ENCODE data around the gene PYHIN1.
"Not testable (repeated sequence)": the region's sequence is repeated elsewhere in the genome, so short reads cannot be mapped to it uniquely, and the experiment has no call there.

Gene PYHIN1

DNA sequence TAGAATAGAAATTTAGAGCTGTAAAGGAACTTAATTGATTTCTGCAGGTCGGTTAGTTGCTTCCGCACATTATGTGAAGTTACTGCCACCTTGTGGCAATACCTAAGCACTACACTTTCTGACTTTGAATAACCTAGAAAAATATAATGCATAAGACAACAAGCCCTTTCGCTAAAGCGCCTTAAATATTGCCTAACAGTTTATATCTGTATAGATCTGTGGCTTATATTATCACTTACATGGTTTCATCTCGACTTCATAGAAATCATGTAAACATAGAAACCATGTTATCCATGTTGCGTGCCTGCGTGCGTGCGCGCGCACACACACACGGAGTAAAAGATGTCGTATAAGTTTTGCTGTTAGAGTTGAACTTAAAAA, 67.4 kb downstream of the PYHIN1 start:
- Histone ChIP-seq H3K4me3 (ENCODE audit: low read length in 2 of 2) (peak overlapping the region; percentile 58 to 73), H3K36me3 (ENCODE audit: control insufficient read depth in 2 of 2, insufficient read depth in 2 of 2, low read length in 2 of 2) (no peaks in the 10 kb centered on the region), H3K9ac (ENCODE audit: low read depth in 1 of 2, low read length in 2 of 2) (peak overlapping the region; percentile 19 to 62), H3K27me3 (ENCODE audit: control insufficient read depth in 2 of 2, insufficient read depth in 2 of 2, low read length in 2 of 2) (no peaks in the 10 kb centered on the region), H3K4me1 (ENCODE audit: control insufficient read depth in 2 of 2, insufficient read depth in 2 of 2, low read length in 2 of 2) (peaks cover 0 to 14% of the 10 kb centered on the region in 2 donors), H3K9me3 (ENCODE audit: control insufficient read depth in 2 of 2, low read length in 2 of 2) (no peaks in the 10 kb centered on the region), H3K27ac (ENCODE audit: low read depth in 2 of 2, low read length in 2 of 2) (peak overlapping the region; percentile 35 to 57)

DNA sequence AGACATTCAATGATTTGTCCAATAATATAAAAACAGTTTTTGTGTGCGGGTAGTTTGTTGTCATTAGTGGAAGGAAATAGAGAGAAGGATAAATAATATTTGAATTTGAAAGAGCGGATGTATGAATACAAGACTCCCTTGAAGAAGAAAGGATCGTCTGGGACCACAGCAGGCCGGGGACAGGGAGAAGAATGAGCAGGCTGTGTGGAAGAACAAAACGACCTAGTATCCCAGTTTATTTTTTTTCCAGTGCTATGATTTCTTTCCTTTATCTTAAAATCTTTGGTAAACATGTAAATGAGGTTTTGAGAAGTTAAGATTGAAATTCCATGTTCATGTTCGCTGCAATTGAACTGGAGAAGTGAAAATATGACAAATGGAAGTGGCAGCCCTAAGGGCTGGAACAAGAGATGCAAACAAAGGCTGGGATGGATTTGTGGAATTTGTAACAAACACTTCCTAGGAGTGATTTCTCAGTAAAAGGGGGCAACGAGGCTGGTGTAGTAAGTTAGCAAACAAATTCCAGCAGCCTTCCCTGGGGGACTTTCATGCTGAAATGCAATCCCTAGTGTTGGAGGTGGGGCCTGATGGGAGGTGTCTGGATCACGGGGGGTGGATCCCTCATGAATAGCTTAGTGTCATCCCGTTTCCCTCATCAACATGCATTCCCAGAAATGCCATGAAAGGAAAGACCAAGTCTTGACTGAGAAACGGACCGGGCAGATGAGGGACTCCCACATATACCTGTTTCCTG, 68.1 kb downstream of the PYHIN1 start:
- H3K36me3 ChIP-seq (ENCODE audit: control insufficient read depth in 2 of 2, insufficient read depth in 2 of 2, low read length in 2 of 2) = no peaks in the 10 kb centered on the region
- H3K4me1 ChIP-seq (ENCODE audit: control insufficient read depth in 2 of 2, insufficient read depth in 2 of 2, low read length in 2 of 2) = peaks cover 0 to 14% of the 10 kb centered on the region in 2 donors
- peak overlapping the region; percentile 69 to 86 for H3K27ac ChIP-seq (ENCODE audit: low read depth in 2 of 2, low read length in 2 of 2)
- no peaks in the 10 kb centered on the region for H3K27me3 ChIP-seq (ENCODE audit: control insufficient read depth in 2 of 2, insufficient read depth in 2 of 2, low read length in 2 of 2)
- peak overlapping the region; percentile 47 to 52 for H3K9ac ChIP-seq (ENCODE audit: low read depth in 1 of 2, low read length in 2 of 2)
- no peaks in the 10 kb centered on the region for H3K9me3 ChIP-seq (ENCODE audit: control insufficient read depth in 2 of 2, low read length in 2 of 2)
- H3K4me3 ChIP-seq (ENCODE audit: low read length in 2 of 2) = peak overlapping the region; percentile 58 to 73

DNA sequence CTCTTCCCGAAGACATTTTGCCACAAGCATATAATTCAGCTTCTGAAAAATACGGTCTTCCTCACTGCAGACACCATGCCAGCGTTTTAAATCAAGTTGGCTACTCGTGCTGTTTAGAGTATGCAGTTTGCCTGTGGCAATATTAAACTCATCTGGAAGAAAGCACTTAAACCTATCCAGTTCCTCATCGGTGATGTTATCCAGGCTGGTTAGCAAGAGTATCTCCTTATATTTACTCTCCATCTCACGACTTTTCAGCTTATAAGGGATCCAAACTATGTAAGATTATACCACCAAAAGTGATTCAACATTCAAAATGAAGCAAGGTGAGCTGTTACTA, 68.7 kb downstream of the PYHIN1 start:
- H3K36me3 ChIP-seq (ENCODE audit: control insufficient read depth in 2 of 2, insufficient read depth in 2 of 2, low read length in 2 of 2) = no peaks in the 10 kb centered on the region
- H3K4me3 ChIP-seq (ENCODE audit: low read length in 2 of 2) = peak overlapping the region; percentile 58 to 73
- H3K9me3 ChIP-seq (ENCODE audit: control insufficient read depth in 2 of 2, low read length in 2 of 2) = no peaks in the 10 kb centered on the region
- H3K4me1 ChIP-seq (ENCODE audit: control insufficient read depth in 2 of 2, insufficient read depth in 2 of 2, low read length in 2 of 2) = peaks cover 0 to 14% of the 10 kb centered on the region in 2 donors
- H3K27ac ChIP-seq (ENCODE audit: low read depth in 2 of 2, low read length in 2 of 2) = peak overlapping the region; percentile 69 to 86
- peak overlapping the region; percentile 47 to 52 for H3K9ac ChIP-seq (ENCODE audit: low read depth in 1 of 2, low read length in 2 of 2)
- no peaks in the 10 kb centered on the region for H3K27me3 ChIP-seq (ENCODE audit: control insufficient read depth in 2 of 2, insufficient read depth in 2 of 2, low read length in 2 of 2)

DNA sequence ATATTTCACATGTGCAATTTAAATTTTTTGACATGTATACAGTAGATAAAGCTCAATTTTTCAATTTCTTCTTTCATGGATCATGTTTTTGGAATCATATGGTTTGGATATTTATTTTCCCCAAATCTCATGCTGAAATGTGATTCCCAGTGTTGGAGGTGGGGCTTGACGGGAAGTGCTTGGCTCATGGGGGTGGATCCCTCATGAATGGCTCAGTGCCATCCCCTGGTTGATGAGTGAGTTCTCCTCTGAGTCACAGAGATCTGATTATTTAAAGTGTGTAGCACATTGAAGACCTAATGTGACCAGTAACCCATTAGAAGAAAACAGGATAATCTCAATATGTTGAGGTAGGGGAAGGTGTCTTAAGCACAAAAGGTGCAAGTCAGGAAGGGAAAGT, 69.3 kb downstream of the PYHIN1 start:
- Histone ChIP-seq H3K27ac (ENCODE audit: low read depth in 2 of 2, low read length in 2 of 2) (peak overlapping the region; percentile 69 to 86), H3K36me3 (ENCODE audit: control insufficient read depth in 2 of 2, insufficient read depth in 2 of 2, low read length in 2 of 2) (no peaks in the 10 kb centered on the region), H3K9ac (ENCODE audit: low read depth in 1 of 2, low read length in 2 of 2) (no peak overlapping the region), H3K4me3 (ENCODE audit: low read length in 2 of 2) (peak overlapping the region in 1 of 2 donors; percentile 73), H3K9me3 (ENCODE audit: control insufficient read depth in 2 of 2, low read length in 2 of 2) (no peaks in the 10 kb centered on the region), H3K4me1 (ENCODE audit: control insufficient read depth in 2 of 2, insufficient read depth in 2 of 2, low read length in 2 of 2) (peaks cover 0 to 14% of the 10 kb centered on the region in 2 donors), H3K27me3 (ENCODE audit: control insufficient read depth in 2 of 2, insufficient read depth in 2 of 2, low read length in 2 of 2) (no peaks in the 10 kb centered on the region)

DNA sequence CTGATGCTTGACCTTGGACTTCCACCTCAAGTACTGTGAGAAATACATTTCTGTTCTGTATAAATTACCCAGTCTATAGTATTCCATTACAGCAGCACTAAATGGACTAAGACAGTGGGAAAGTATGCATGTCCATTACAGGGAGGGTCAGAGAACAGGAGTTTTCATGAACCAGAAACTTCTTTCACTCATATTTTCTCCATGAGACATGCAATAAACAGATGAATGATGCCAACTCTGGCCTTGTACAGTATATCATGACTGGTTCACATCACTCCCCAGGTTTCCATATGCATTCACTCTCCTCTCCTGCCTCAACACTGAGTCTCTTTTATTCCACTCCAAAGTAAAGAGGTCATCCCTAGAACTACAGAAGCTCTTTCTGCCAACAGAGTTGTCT, 73.8 kb downstream of the PYHIN1 start:
- Histone ChIP-seq H3K27me3 (ENCODE audit: control insufficient read depth in 2 of 2, insufficient read depth in 2 of 2, low read length in 2 of 2) (no peaks in the 10 kb centered on the region), H3K4me3 (ENCODE audit: low read length in 2 of 2) (no peak overlapping the region), H3K9me3 (ENCODE audit: control insufficient read depth in 2 of 2, low read length in 2 of 2) (no peaks in the 10 kb centered on the region), H3K4me1 (ENCODE audit: control insufficient read depth in 2 of 2, insufficient read depth in 2 of 2, low read length in 2 of 2) (peaks cover 0 to 6% of the 10 kb centered on the region in 2 donors), H3K36me3 (ENCODE audit: control insufficient read depth in 2 of 2, insufficient read depth in 2 of 2, low read length in 2 of 2) (no peaks in the 10 kb centered on the region), H3K9ac (ENCODE audit: low read depth in 1 of 2, low read length in 2 of 2) (no peak overlapping the region), H3K27ac (ENCODE audit: low read depth in 2 of 2, low read length in 2 of 2) (no peak overlapping the region)

DNA sequence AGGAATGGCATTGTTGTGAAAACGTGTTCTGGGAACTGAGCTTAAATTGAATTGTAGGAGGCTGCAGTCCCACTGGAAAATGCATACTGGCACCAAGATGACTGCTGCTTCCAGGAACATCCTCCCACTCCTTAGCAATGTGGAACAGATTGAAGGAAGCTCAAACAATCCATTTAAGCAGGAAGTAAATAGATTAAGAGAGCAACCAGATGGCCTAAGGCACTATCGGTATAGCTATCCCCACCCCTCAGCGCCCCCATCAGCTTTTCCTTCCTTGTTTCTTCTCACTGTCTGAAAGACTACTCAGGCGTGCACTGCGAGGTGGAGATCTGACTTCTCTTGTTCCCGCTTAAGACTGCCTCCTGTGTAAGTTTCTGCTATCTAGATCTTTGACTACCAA, 74.3 kb downstream of the PYHIN1 start:
- no peaks in the 10 kb centered on the region for H3K36me3 ChIP-seq (ENCODE audit: control insufficient read depth in 2 of 2, insufficient read depth in 2 of 2, low read length in 2 of 2)
- H3K27ac ChIP-seq (ENCODE audit: low read depth in 2 of 2, low read length in 2 of 2) = no peak overlapping the region
- no peak overlapping the region for H3K4me3 ChIP-seq (ENCODE audit: low read length in 2 of 2)
- peaks cover 0 to 6% of the 10 kb centered on the region in 2 donors for H3K4me1 ChIP-seq (ENCODE audit: control insufficient read depth in 2 of 2, insufficient read depth in 2 of 2, low read length in 2 of 2)
- H3K27me3 ChIP-seq (ENCODE audit: control insufficient read depth in 2 of 2, insufficient read depth in 2 of 2, low read length in 2 of 2) = no peaks in the 10 kb centered on the region
- H3K9ac ChIP-seq (ENCODE audit: low read depth in 1 of 2, low read length in 2 of 2) = no peak overlapping the region
- no peaks in the 10 kb centered on the region for H3K9me3 ChIP-seq (ENCODE audit: control insufficient read depth in 2 of 2, low read length in 2 of 2)

DNA sequence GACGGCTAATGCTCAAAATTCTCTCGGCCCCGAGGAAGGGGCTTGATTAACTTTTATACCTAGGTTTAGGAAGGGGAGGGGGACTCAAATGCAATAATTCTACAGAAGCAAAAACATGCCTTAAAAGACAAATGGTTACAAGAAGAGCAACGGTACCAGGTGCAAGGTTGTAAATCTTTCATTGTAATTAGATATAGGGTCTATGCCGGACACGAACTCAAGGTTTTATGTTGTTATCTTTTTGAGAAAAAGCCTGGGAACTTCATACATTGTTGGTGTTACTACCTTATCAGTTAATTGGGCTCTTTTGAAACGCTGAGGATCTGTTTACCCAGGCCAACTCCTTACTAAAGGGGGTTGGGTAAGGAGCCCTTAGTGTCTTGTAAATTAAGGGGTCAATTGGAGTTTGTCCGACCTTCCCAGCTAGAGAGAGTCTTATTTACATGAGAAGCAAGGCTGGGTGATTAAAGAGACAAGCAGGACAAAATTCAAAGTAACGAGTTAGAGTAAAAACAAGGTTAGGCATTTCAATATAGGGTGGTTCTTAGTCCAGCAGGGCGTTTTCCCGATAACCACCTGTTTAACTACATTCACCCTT, 75.0 kb downstream of the PYHIN1 start:
- not testable (repeated sequence) for H3K4me1 ChIP-seq (ENCODE audit: control insufficient read depth in 2 of 2, insufficient read depth in 2 of 2, low read length in 2 of 2); H3K9me3 ChIP-seq (ENCODE audit: control insufficient read depth in 2 of 2, low read length in 2 of 2); H3K27me3 ChIP-seq (ENCODE audit: control insufficient read depth in 2 of 2, insufficient read depth in 2 of 2, low read length in 2 of 2); H3K36me3 ChIP-seq (ENCODE audit: control insufficient read depth in 2 of 2, insufficient read depth in 2 of 2, low read length in 2 of 2); H3K9ac ChIP-seq (ENCODE audit: low read depth in 1 of 2, low read length in 2 of 2); H3K27ac ChIP-seq (ENCODE audit: low read depth in 2 of 2, low read length in 2 of 2); H3K4me3 ChIP-seq (ENCODE audit: low read length in 2 of 2)

DNA sequence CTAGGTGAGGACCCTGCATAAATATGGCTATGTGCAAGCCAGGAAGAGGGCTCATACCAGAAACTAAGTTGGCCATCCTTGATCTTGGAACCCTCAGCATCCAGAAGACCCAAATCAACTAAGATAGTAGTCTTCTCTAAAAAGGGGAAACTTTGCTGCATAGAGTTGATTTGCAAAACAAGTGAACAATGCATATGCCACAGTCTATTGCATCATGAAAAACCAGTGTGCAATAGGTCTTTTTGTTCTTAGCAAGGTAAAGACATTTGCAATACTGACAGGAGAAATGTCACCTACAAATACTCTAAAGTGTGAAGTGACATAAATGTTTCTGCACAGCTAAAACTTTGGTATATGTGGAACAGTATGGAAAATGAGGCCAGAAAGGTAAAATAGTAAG, 76.4 kb downstream of the PYHIN1 start:
- Histone ChIP-seq H3K4me1 (ENCODE audit: control insufficient read depth in 2 of 2, insufficient read depth in 2 of 2, low read length in 2 of 2) (peaks cover 2 to 6% of the 10 kb centered on the region in 2 donors), H3K27me3 (ENCODE audit: control insufficient read depth in 2 of 2, insufficient read depth in 2 of 2, low read length in 2 of 2) (no peaks in the 10 kb centered on the region), H3K27ac (ENCODE audit: low read depth in 2 of 2, low read length in 2 of 2) (no peak overlapping the region), H3K36me3 (ENCODE audit: control insufficient read depth in 2 of 2, insufficient read depth in 2 of 2, low read length in 2 of 2) (no peaks in the 10 kb centered on the region), H3K9ac (ENCODE audit: low read depth in 1 of 2, low read length in 2 of 2) (no peak overlapping the region), H3K9me3 (ENCODE audit: control insufficient read depth in 2 of 2, low read length in 2 of 2) (no peaks in the 10 kb centered on the region), H3K4me3 (ENCODE audit: low read length in 2 of 2) (no peak overlapping the region)

DNA sequence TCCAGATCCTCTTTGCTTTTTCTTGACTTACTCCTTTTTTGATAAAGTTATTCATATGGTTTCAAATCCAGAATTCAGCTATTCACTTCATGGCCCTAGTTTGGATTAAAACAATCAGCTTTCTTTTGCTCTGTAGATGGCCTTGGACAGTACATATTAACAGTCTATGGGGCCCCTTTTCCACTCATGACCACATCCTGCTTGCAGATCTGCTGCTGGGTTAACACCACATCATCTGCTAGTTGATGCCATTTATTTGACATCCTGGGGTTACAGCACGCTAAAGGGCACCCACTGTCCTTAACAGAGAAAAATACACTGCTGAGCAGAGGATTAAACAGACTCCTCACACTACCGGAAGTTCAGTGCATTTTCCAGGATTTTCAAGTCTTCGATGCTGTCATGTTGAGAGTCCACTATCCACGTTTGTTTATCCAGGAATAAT, 77.4 kb downstream of the PYHIN1 start:
- peak overlapping the region in 1 of 2 donors; percentile 84 for H3K4me3 ChIP-seq (ENCODE audit: low read length in 2 of 2)
- H3K4me1 ChIP-seq (ENCODE audit: control insufficient read depth in 2 of 2, insufficient read depth in 2 of 2, low read length in 2 of 2) = peaks cover 2 to 6% of the 10 kb centered on the region in 2 donors
- no peak overlapping the region for H3K9ac ChIP-seq (ENCODE audit: low read depth in 1 of 2, low read length in 2 of 2)
- H3K36me3 ChIP-seq (ENCODE audit: control insufficient read depth in 2 of 2, insufficient read depth in 2 of 2, low read length in 2 of 2) = no peaks in the 10 kb centered on the region
- no peaks in the 10 kb centered on the region for H3K27me3 ChIP-seq (ENCODE audit: control insufficient read depth in 2 of 2, insufficient read depth in 2 of 2, low read length in 2 of 2)
- H3K9me3 ChIP-seq (ENCODE audit: control insufficient read depth in 2 of 2, low read length in 2 of 2) = no peaks in the 10 kb centered on the region
- peak overlapping the region; percentile 82 to 84 for H3K27ac ChIP-seq (ENCODE audit: low read depth in 2 of 2, low read length in 2 of 2)

DNA sequence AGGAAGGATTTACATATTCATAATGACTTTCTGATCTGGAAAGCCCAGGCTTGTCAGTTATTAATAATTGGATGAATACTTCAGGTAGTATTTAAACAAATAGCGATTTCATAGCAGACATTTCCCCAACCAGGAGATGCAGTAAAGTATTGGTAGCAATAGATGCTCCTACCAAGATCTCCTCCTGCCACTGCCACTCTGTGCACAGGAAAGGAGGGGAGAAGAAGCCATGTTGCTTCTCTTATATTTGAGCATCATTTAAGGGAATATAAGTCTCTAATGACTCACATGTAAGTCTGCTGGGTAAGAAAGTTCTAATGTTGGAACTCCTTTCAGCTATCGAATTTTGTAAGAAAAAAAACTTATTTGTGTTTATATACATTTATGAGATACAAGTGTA, 77.9 kb downstream of the PYHIN1 start:
- Histone ChIP-seq H3K27me3 (ENCODE audit: control insufficient read depth in 2 of 2, insufficient read depth in 2 of 2, low read length in 2 of 2) (no peaks in the 10 kb centered on the region), H3K36me3 (ENCODE audit: control insufficient read depth in 2 of 2, insufficient read depth in 2 of 2, low read length in 2 of 2) (no peaks in the 10 kb centered on the region), H3K9ac (ENCODE audit: low read depth in 1 of 2, low read length in 2 of 2) (peak overlapping the region; percentile 64 to 66), H3K27ac (ENCODE audit: low read depth in 2 of 2, low read length in 2 of 2) (peak overlapping the region; percentile 82 to 84), H3K4me3 (ENCODE audit: low read length in 2 of 2) (peak overlapping the region; percentile 66 to 84), H3K4me1 (ENCODE audit: control insufficient read depth in 2 of 2, insufficient read depth in 2 of 2, low read length in 2 of 2) (peaks cover 2 to 6% of the 10 kb centered on the region in 2 donors), H3K9me3 (ENCODE audit: control insufficient read depth in 2 of 2, low read length in 2 of 2) (no peaks in the 10 kb centered on the region)
